Iris pigment epithelial cell (primary cell): ENCODE results near the gene NAP1L1.
"Not testable (repeated sequence)": the region's sequence is repeated elsewhere in the genome, so short reads cannot be mapped to it uniquely, and the experiment has no call there.

Source experiments
- DNase-seq: peaks from one replicate; pipeline ENCODE4 v3.0.0-alpha.2; 2011; ENCODE audit warnings: low read depth

The NAP1L1 gene

GRCh38 chr12:75990189-75990912, 94.1 kb downstream of the NAP1L1 start:
- no peak for DNase-seq

GRCh38 chr12:75987709-75988108, 96.8 kb downstream of the NAP1L1 start:
- not testable (repeated sequence) for DNase-seq
